Thymus (tissue), 11 donors: ENCODE data around the gene ITPR1. TPM values are rescaled to one million over a fixed set of nuclear protein-coding genes. Genes with fewer than 3 reads are reported as not detected.

Experiments used
- DNase-seq, 9 donors: peaks; one replicate each; pipeline ENCODE4 v3.0.0-alpha.2; 2013; ENCODE audit warnings: low spot score in 9 of 9, low read depth in 6 of 9, missing footprints in 1 of 9
- H3K27ac ChIP-seq, 2 donors: one replicate each; pipeline ENCODE4 v1.5.1; 2013; ENCODE audit warnings: control low read depth in 1 of 2, low read depth in 1 of 2, low read length in 1 of 2, mild to moderate bottlenecking in 1 of 2, moderate library complexity in 1 of 2
- H3K27me3 ChIP-seq, 2 donors: one replicate each; pipeline ENCODE4 v1.5.1; 2013; ENCODE audit warnings: low read length in 1 of 2; ENCODE audit not compliant: control insufficient read depth in 2 of 2, insufficient read depth in 1 of 2
- H3K36me3 ChIP-seq, 2 donors: one replicate each; pipeline ENCODE4 v1.5.1; 2013; ENCODE audit warnings: low read length in 1 of 2, mild to moderate bottlenecking in 1 of 2, moderate library complexity in 1 of 2; ENCODE audit not compliant: control insufficient read depth in 2 of 2, insufficient read depth in 2 of 2
- H3K4me1 ChIP-seq, 2 donors: one replicate each; pipeline ENCODE4 v1.5.1; 2013; ENCODE audit warnings: low read length in 2 of 2; ENCODE audit not compliant: control insufficient read depth in 2 of 2, insufficient read depth in 2 of 2
- H3K4me3 ChIP-seq, 2 donors: one replicate each; pipeline ENCODE4 v1.5.1; 2013; ENCODE audit warnings: low read length in 2 of 2, control low read depth in 1 of 2, mild to moderate bottlenecking in 1 of 2
- H3K9me3 ChIP-seq, 2 donors: one replicate each; pipeline ENCODE4 v1.5.1; 2013; ENCODE audit warnings: low read length in 1 of 2, mild to moderate bottlenecking in 1 of 2; ENCODE audit not compliant: control insufficient read depth in 2 of 2, insufficient read depth in 1 of 2
- WGBS: extraction: QIAGEN DNeasy Blood & Tissue Kit; methylation state at CpG from one replicate; pipeline ENCODE4 v1.1.7; 2013; 5-methylcytosine and 5-hydroxymethylcytosine counted together
- polyA plus RNA-seq: library from polyadenylated mRNA; stranded (reverse); fragments of 200-250 nt; gene quantifications from one replicate; pipeline ENCODE4 v1.2.3, GENCODE V29; 2013
- total RNA-seq: library from RNA; stranded (reverse); fragments of 120-200 nt; gene quantifications from one replicate; pipeline ENCODE4 v1.2.4, GENCODE V29; 2013
- donor health status: healthy.

The ITPR1 gene
- total and polyA plus RNA-seq, 2 donors: 23.9 to 36.6 TPM

DNA sequence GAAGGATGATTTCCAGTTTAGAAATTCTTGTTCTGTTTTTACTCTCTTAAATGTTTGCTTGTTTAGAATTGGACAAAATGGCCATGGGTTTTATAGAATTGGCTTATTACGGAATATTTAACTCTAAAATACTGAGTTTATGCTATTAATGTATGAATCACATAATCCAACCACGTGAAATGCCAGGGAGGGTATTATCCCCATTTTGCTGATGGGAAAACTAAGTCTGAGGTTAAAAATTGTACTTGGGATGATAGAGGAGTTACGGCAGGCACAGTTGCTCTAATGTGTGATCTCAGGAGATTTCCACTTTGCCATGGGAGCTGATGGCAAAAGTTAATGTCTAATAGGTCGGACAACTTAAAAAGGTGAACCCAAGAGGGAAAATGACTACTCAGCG is 194.4 kb downstream of the ITPR1 start:
- WGBS: 89% methylated on average over 5 of the region's 5 CpGs

DNA sequence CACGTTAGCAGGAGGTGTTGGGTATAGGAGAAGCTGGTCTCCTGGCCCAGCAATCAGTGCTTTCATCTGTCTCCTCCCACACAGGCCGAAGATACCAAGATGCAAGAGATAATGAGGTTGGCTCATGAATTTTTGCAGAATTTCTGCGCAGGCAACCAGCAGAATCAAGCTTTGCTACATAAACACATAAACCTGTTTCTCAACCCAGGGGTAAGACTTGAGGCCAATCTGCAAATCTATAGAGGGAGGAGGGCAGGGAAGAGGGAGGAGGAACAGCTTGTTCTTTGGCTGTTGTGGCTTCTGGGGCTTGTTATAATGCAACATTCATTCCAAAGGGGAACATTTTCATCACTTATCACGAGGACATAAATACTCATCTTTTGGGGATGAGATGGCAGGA is 195.3 kb downstream of the ITPR1 start:
- H3K9me3 ChIP-seq: no peaks in the 10 kb centered on the region
- no peak for DNase-seq
- H3K4me3 ChIP-seq: no peak overlapping the region
- no peak overlapping the region for H3K27ac ChIP-seq
- peaks cover 0 to 1% of the 10 kb centered on the region in 2 donors for H3K4me1 ChIP-seq
- no peaks in the 10 kb centered on the region for H3K27me3 ChIP-seq
- 97% methylated on average over 4 of the region's 4 CpGs for WGBS
- peaks cover 64 to 70% of the 10 kb centered on the region in 2 donors for H3K36me3 ChIP-seq

More for the DNA sequence above, 194.4 kb downstream of the ITPR1 start:
- DNase-seq: no peak
- Histone ChIP-seq H3K4me3 (no peak overlapping the region), H3K9me3 (no peaks in the 10 kb centered on the region), H3K27me3 (no peaks in the 10 kb centered on the region), H3K36me3 (peaks cover 66 to 68% of the 10 kb centered on the region in 2 donors), H3K4me1 (peaks cover 0 to 2% of the 10 kb centered on the region in 2 donors), H3K27ac (no peak overlapping the region)

DNA sequence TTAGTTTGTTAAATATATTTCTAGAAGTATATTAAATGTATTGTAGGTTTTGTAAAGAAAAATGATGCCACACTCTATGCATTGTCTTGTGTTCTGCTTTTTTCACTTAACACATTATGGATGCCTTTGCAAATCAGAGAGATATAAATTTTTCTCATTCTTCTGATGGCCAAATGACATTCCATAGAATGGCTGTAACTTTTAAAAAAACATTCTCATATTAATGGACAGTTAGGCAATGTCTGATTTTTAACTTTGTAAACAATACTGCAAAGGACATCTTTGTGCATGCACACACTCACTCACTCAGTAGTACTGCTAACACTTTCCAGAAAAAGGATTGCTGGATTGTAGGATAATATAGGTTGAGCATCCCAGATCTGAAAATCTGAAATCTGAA is 195.9 kb downstream of the ITPR1 start:
- no peaks in the 10 kb centered on the region for H3K4me1 ChIP-seq
- no peak overlapping the region for H3K4me3 ChIP-seq
- no peaks in the 10 kb centered on the region for H3K27me3 ChIP-seq
- peaks cover 62 to 69% of the 10 kb centered on the region in 2 donors for H3K36me3 ChIP-seq
- no peak for DNase-seq
- H3K9me3 ChIP-seq: no peaks in the 10 kb centered on the region
- H3K27ac ChIP-seq: no peak overlapping the region

DNA sequence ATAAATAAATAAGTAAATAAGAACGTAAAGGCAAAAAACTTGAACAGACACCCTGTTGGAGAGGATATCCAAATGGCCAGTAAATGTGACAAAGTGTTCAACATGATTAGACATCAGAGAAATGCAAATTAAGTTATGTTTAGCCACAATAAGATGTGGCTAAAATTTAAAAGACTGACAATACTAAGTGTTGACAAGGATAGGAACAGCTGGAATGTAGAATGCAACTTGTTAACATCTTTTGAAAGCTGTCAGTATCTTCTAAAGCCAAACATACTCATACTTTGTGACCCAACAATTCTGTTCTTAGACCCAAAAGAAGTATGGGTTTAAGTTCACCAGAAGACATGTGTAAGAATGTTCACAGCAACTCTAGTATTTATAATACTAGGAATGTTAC is 197.1 kb downstream of the ITPR1 start:
- DNase-seq: no peak
- no peak overlapping the region for H3K4me3 ChIP-seq
- H3K4me1 ChIP-seq: no peaks in the 10 kb centered on the region
- peaks cover 53 to 62% of the 10 kb centered on the region in 2 donors for H3K36me3 ChIP-seq
- no peaks in the 10 kb centered on the region for H3K27me3 ChIP-seq
- no peak overlapping the region for H3K27ac ChIP-seq
- no peaks in the 10 kb centered on the region for H3K9me3 ChIP-seq
- WGBS: 100% methylated on average over 1 of the region's 1 CpG

DNA sequence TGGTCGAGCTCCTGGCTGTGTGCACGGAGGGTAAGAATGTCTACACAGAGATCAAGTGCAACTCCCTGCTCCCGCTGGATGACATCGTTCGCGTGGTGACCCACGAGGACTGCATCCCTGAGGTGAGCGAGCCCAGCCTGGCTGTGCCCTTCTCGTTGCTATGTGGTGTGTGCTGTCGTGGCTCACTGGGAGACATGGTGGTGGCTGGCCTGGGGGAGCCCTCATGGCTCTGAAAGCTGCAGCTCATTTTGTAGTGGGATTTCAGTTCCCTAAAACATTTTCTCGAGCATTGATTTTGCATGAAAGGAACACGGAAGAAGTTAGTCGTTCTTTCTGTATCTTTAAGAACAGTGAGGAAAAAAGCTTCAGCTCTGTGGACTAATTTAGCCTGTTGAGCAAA is 200.5 kb downstream of the ITPR1 start:
- Histone ChIP-seq H3K27me3 (no peaks in the 10 kb centered on the region), H3K4me1 (no peaks in the 10 kb centered on the region), H3K4me3 (no peak overlapping the region), H3K9me3 (no peaks in the 10 kb centered on the region), H3K36me3 (peaks cover 40 to 41% of the 10 kb centered on the region in 2 donors), H3K27ac (no peak overlapping the region)
- WGBS: 97% methylated on average over 13 of the region's 13 CpGs
- no peak for DNase-seq

DNA sequence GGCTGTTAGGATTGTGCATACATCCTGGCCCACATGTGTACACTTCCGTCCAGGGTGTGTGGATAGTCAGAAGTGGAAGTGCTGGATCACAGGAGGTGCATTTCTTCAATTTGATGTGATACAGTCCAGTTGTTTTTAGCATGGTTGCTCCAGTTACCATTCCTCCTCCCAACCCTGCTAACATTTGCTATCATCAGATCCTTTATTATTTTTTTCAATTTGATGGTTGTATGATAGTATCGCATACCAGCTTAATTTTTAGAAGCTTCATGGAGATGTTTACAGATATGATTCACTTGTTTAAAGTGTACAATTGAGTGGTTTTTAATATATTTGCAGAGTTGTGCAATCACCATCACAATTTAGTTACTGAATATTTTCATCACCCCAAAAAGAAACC is 202.7 kb downstream of the ITPR1 start:
- Histone ChIP-seq H3K4me1 (no peaks in the 10 kb centered on the region), H3K9me3 (no peaks in the 10 kb centered on the region), H3K4me3 (no peak overlapping the region), H3K36me3 (peaks cover 40 to 43% of the 10 kb centered on the region in 2 donors), H3K27ac (no peak overlapping the region), H3K27me3 (no peaks in the 10 kb centered on the region)
- DNase-seq: no peak
- WGBS: 96% methylated on average over 2 of the region's 2 CpGs

DNA sequence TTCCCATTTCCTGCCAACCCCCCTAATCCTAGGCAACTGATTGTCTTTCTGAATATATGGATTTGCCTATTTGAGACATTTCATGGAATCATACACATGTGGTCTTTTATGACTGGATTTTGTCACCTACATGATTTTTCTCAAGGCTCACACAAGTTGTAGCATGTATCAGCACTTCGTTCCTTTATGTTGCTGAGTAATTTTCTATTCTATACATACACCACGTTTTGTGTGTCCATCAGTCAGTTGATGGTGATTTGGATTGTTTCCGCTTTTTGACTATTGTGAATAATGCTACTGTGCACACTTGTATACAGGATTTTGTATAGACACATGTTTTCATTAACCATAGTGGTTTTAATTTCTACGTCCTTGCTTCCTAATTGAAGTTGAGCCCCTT is 203.1 kb downstream of the ITPR1 start:
- Histone ChIP-seq H3K9me3 (no peaks in the 10 kb centered on the region), H3K36me3 (peaks cover 44 to 47% of the 10 kb centered on the region in 2 donors), H3K4me3 (no peak overlapping the region), H3K27ac (no peak overlapping the region), H3K4me1 (no peaks in the 10 kb centered on the region), H3K27me3 (no peaks in the 10 kb centered on the region)
- 85% methylated on average over 4 of the region's 4 CpGs for WGBS
- no peak for DNase-seq

DNA sequence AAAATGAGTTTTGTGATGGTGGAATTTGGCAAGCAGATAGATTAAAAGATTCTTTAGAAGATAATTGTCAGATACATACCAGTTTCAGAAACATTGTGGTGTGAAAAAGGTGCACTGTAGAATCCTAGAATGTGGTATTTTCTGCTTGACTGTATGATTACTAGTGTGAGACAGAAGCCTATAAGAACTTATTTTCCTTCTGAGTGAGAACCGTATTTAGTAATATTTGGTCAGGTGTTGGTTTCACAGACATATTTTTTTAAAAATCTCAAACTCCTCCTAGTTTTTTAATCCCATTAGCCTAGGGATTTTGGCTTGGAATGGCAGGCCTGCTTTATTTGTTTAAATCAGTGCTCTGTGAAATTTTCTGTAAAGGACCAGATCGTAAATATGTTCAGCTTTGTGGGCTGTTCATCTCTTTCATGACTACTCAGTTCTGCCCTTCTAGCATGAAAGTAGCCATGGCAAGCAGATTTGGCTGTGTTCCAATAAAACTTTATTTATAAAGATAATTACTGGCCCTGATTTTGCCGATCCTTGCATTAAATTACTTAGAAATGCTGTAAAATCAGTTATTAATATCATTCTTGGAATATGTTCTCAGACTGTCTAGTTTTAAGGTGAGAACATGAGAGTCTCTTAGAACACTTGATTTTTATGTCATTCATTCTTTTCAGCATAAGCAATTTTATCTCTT is 205.1 kb downstream of the ITPR1 start:
- Histone ChIP-seq H3K27me3 (no peaks in the 10 kb centered on the region), H3K36me3 (peaks cover 51 to 53% of the 10 kb centered on the region in 2 donors), H3K4me1 (no peaks in the 10 kb centered on the region), H3K9me3 (no peaks in the 10 kb centered on the region), H3K27ac (no peak overlapping the region), H3K4me3 (no peak overlapping the region)
- 96% methylated on average over 3 of the region's 3 CpGs for WGBS
- DNase-seq: no peak

DNA sequence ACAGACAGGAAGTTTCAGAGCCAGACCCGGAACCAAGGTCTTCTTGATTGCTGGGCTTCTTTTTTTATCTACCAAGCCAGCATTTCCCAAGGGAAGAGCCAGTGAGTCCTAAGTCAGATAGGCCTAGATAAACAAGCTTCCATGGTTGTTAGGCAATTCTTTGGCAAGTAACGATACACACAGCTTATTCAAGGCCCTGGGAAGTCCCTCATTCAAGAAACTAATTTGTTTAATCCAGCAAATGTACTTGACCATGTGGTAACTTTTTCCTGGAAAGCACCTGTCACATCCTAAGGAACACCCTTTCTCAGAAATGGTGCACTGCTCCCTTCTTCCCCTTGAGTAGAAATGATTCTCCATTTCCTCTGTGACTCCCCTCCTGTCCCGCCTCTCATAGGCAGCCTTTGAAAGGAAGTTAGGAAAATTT is 209.9 kb downstream of the ITPR1 start:
- Histone ChIP-seq H3K27me3 (no peaks in the 10 kb centered on the region), H3K4me1 (no peaks in the 10 kb centered on the region), H3K27ac (no peak overlapping the region), H3K36me3 (peaks cover 41 to 72% of the 10 kb centered on the region in 2 donors), H3K4me3 (no peak overlapping the region), H3K9me3 (no peaks in the 10 kb centered on the region)
- DNase-seq: no peak
- WGBS: 88% methylated on average over 3 of the region's 3 CpGs
